ENCODE data around the gene PRUNE2.

The PRUNE2 gene

DNA sequence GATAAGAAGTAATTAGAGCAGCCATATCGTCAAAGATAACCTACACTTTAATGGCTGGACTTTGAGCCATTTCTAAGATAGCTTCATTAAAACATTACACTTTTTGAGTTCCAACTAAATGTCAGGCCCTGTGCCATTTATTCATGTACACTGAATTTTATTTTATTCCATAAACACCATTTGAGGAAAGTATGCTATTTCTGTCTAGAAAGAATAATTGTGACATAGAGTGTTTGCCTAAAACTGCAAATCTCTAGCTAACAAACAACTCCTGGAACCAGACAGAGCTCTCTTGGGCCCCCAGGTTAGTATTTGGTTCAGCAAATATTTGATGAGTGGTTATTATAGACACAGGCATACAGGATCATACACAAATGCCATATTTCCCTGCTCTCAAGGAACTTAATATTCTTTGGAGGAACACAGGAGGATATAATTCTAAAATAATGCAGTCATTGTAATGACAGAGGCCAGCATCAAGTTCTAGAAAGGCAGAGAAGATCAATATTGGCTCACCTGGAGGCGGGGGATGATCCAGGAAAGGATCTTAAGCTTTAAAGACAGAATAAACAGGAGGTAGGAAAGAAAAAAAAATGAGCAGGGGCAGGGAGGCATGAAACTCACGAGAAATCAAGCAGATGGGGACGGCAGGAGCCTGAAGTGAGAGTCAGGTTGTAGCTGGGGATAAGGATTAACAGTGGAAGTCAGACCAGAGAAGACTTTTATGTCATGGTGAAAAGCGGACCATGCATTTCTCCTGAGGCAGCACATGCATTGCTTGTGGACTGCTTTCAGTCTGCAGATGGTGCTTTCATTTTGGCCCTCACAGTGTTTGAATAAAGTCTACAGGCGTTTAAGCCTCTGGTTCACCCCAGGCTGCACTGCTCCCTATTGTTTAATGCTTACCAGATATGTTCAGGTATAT is 319.3 kb downstream of the PRUNE2 start:
- DNase-seq (ENCODE audit: extremely low read depth, low read depth) = no peak

DNA sequence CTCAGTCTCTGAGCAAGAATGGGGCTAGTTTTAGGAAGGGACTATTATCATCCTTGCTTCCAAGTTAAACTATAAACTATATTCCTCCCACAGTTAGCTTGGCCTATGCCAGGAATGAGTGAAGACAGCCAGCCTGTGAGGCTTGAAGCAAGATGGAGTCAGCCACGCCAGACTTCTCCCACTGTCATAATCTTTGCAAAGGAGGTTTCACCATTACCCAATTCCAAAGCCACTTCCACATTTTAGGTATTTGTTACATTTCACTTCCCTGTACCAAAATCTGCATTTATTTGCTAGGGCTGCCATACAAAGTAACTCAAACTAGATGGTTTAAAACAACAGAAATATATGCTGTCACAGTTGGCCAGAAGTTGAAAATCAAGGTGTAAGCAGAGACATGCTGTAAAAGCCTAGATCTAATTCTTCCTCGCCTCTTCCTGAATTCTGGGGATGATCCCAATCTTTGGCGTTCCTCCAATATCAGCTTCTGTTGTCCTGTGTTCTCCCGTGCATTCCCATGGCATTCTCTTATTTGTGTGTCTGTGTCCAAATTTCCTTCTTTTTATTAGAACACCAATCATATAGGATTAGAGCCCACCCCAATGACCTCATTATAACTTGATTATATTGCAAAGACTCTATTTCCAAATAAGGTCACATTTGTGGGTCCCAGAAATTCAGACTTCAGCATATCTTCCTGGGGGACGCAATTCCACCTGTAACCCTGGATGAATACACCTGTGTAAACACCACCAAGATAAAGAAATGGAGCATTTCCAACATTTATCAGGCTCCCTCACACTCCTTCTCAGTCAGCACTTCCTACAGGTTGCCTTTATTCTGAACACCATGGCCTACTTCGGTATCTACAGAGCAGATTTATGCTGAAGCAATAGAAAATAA is 320.2 kb downstream of the PRUNE2 start:
- TF ChIP-seq, protein P1, sequence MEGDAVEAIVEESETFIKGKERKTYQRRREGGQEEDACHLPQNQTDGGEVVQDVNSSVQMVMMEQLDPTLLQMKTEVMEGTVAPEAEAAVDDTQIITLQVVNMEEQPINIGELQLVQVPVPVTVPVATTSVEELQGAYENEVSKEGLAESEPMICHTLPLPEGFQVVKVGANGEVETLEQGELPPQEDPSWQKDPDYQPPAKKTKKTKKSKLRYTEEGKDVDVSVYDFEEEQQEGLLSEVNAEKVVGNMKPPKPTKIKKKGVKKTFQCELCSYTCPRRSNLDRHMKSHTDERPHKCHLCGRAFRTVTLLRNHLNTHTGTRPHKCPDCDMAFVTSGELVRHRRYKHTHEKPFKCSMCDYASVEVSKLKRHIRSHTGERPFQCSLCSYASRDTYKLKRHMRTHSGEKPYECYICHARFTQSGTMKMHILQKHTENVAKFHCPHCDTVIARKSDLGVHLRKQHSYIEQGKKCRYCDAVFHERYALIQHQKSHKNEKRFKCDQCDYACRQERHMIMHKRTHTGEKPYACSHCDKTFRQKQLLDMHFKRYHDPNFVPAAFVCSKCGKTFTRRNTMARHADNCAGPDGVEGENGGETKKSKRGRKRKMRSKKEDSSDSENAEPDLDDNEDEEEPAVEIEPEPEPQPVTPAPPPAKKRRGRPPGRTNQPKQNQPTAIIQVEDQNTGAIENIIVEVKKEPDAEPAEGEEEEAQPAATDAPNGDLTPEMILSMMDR (IDR thresholded peaks at IDR 0.05; ENCODE audit: low read depth, low read length, missing control alignments) = no peak
- no peak for DNase-seq (ENCODE audit: extremely low read depth, low read depth)
- H3K4me3 ChIP-seq (replicated peaks; ENCODE audit: low read depth, low read length) = no peak overlapping the region

More for the DNA sequence above, 319.3 kb downstream of the PRUNE2 start:
- H3K4me3 ChIP-seq (replicated peaks; ENCODE audit: low read depth, low read length) = no peak overlapping the region
- TF ChIP-seq, protein P1 (IDR thresholded peaks at IDR 0.05; ENCODE audit: low read depth, low read length, missing control alignments) = no peak

DNA sequence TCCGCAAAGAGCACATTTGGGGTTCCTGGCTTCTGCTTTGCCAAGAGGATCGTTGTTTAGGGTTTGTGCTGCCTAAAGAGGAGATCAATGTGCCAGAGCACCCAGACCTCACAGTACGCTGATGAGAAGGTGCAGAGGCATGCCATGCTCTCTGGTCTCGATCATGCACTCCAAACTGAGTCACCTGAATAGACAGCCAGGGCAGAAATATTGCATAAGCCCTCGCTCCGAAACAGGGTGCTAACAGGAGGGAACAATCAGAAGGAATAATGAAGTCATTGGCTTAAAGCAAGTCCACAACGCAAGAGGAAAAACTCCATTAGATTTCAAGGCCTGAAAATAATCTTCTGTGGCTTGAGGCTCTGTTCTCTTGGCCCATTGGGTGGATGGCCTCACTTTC is 322.7 kb downstream of the PRUNE2 start:
- TF ChIP-seq, protein P1 (IDR thresholded peaks at IDR 0.05; ENCODE audit: low read depth, low read length, missing control alignments) = no peak
- H3K4me3 ChIP-seq (replicated peaks; ENCODE audit: low read depth, low read length) = no peak overlapping the region

DNA sequence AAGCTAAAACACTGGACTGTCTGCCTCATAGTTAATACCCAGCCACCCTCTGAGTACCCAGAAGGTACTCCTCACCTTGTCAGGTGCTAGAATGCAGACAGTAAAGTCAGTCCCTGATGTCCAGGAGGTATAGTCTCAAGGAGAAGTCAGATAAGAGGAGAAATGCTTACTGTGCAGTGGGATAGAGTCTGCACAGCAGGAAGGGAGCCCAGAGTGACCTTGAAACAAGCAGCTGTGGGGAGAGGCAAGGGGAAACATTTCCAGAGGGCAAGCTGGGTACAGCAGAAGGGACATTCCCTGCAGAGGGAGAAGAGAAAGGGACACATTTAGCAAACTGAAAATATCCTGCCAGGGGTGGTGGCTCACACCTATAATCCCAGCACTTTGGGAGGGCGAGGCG is 324.2 kb downstream of the PRUNE2 start:
- no peak for DNase-seq (ENCODE audit: extremely low read depth, low read depth)
- TF ChIP-seq, protein P1 (IDR thresholded peaks at IDR 0.05; ENCODE audit: low read depth, low read length, missing control alignments) = no peak
- H3K4me3 ChIP-seq (replicated peaks; ENCODE audit: low read depth, low read length) = no peak overlapping the region

More for the DNA sequence above, 322.7 kb downstream of the PRUNE2 start:
- DNase-seq (ENCODE audit: extremely low read depth, low read depth) = no peak

DNA sequence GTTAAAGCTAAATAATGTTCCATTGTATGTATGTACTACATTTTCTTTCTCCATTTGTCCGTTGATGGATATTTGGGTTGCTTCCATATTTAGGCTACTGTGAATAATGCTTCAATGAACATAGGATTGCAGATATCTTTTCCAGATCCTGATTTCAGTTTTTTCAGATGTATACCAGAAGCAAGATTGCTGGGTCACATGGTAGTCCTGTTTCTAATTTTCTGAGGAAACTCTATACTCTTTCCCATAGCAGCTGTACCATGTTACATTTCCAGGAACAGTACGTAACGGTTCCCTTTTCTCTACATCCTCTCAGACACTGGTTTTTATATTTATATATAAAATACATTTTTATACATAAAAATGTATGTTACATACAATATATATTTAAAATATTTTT is 325.1 kb downstream of the PRUNE2 start:
- TF ChIP-seq, protein P1 (IDR thresholded peaks at IDR 0.05; ENCODE audit: low read depth, low read length, missing control alignments) = no peak

DNA sequence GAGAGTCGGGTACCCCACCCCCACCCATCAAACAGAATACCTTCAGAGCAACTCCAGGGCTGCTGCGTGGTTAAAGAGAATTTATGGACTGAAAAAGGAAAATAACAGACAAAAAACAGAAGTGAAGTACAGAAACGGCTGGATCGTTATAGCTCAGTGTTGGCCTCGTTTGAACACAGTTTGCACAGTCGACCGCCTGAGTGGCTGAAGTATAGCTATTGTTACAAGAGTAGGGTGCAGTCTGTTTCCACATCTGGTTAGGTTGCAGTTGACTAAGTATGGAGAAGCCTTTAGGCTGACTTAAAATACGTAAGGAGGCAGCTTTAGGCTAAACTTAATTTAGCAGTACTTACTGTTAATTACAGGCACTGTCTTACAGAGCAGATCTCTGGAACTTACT is 325.7 kb downstream of the PRUNE2 start:
- TF ChIP-seq, protein P1 (IDR thresholded peaks at IDR 0.05; ENCODE audit: low read depth, low read length, missing control alignments) = no peak
- no peak overlapping the region for H3K4me3 ChIP-seq (replicated peaks; ENCODE audit: low read depth, low read length)
- no peak for DNase-seq (ENCODE audit: extremely low read depth, low read depth)

More for the DNA sequence above, 325.1 kb downstream of the PRUNE2 start:
- no peak overlapping the region for H3K4me3 ChIP-seq (replicated peaks; ENCODE audit: low read depth, low read length)
- DNase-seq (ENCODE audit: extremely low read depth, low read depth) = no peak

Data from HFF-Myc (cell line).